Astrocyte (in vitro differentiated cells and primary cell): ENCODE data around the gene PSAT1.

Experiments used
- CTCF ChIP-seq: IDR thresholded peaks from 2 replicates; pipeline ENCODE4 v1.5.1; 2011; ENCODE audit warnings: low read depth, mild to moderate bottlenecking, inconsistent platforms, low read length, moderate library complexity; ENCODE audit not compliant: insufficient read depth
- EZH2 ChIP-seq: IDR thresholded peaks from 2 replicates; pipeline ENCODE4 v1.6.1; 2012; ENCODE audit warnings: mild to moderate bottlenecking, low read length, inconsistent platforms; ENCODE audit not compliant: insufficient read depth

GRCh38 chr9:78314953-78315870 is 18.3 kb downstream of the PSAT1 start:
- TF ChIP-seq CTCF (no peak), EZH2 (no peak)
